ENCODE data around the gene BRSK2. TPM values are rescaled to one million over a fixed set of nuclear protein-coding genes. Genes with fewer than 3 reads are reported as not detected.

Gene BRSK2
- total RNA-seq, 3 donors from 2014 or later (not counting 1 experiment from before 2014, with no cell fraction given) = 0.11 to 0.14 TPM; not detected in 1

DNA sequence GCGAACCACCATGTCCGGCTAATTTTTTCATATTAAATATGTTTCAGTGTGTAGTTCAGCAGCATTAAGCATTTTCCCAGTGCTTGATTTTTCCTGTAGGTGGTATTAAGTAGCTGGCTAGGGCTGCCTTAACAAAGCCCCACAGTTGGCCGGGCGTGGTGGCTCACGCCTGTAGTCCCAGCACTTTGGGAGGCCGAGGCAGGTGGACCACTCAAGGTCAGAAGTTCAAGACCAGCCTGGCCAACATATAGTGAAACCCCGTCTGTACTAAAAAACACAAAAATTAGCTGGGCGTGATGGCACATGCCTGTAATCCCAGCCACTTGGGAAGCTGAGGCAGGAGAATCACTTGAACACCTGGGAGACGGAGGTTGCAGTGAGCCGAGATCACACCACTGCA is 46.8 kb upstream of the BRSK2 start:
- Histone ChIP-seq H3K27me3 (ENCODE audit: control insufficient read depth, insufficient read depth, low read length) (no peaks in the 10 kb centered on the region), H3K36me3 (ENCODE audit: control insufficient read depth, insufficient read depth, low read length) (no peaks in the 10 kb centered on the region), H3K4me1 (ENCODE audit: control insufficient read depth, insufficient read depth, low read length) (no peaks in the 10 kb centered on the region), H3K9me3 (ENCODE audit: control insufficient read depth, insufficient read depth, low read length) (peaks cover 3% of the 10 kb centered on the region), H3K27ac (ENCODE audit: low read length) (no peak overlapping the region), H3K4me3 (ENCODE audit: low read length) (no peak overlapping the region)
- no peak for TF ChIP-seq CTCF (IDR thresholded peaks at IDR 0.05)
- Mint-ChIP-seq H3K9me3 (peaks cover under 1 to 1% of the 10 kb centered on the region in 2 donors), H3K36me3 (no peaks in the 10 kb centered on the region), H3K27me3 (ENCODE audit: low read depth in 2 of 2) (no peaks in the 10 kb centered on the region), H3K27ac (no peak overlapping the region), H3K4me3 (no peak overlapping the region), H3K4me1 (peaks cover 0 to 12% of the 10 kb centered on the region in 2 donors)
- 90% methylated on average over 10 of the region's 10 CpGs for WGBS (ENCODE audit: insufficient coverage)
- DNase-seq (no peak), ATAC-seq (no peak)
- intact Hi-C loops (cut with micrococcal nuclease) = no loop called here

DNA sequence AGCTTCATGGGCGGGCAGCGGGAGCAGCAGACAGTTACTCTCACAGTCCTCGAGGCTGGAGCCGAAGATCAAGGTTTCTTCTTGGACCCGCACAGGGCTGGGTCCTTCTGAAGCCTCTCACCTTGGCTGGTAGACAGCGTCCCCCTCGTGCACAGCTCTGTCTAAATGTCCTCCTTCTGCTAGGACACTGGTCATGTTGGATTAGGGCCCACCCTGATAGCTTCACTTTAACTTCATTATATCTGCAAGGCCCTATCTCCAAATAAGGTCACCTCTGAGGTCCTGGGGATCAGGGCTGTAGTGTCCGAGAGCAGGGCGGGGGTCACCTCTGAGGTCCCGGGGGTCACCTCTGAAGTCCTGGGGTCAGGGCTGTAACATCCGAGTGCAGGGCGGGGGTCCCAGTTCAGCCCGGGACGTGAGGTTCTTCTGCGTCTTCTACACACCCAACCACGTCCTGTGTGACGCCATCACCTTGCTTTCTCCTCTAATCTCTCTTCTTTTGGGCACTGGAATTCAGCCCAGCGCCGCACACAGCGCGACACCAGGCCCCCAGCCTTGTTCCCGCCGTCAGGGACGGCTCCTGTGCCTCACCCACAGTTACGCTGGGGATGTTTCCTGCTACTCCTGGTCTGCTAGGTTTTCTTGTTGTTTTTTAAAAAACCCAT is 46.2 kb upstream of the BRSK2 start:
- Mint-ChIP-seq H3K9me3 (no peaks in the 10 kb centered on the region), H3K27ac (no peak overlapping the region), H3K36me3 (no peaks in the 10 kb centered on the region), H3K4me1 (peaks cover 0 to 6% of the 10 kb centered on the region in 2 donors), H3K4me3 (no peak overlapping the region), H3K27me3 (ENCODE audit: low read depth in 2 of 2) (no peaks in the 10 kb centered on the region)
- Histone ChIP-seq H3K9me3 (ENCODE audit: control insufficient read depth, insufficient read depth, low read length) (no peaks in the 10 kb centered on the region), H3K27me3 (ENCODE audit: control insufficient read depth, insufficient read depth, low read length) (no peaks in the 10 kb centered on the region), H3K36me3 (ENCODE audit: control insufficient read depth, insufficient read depth, low read length) (no peaks in the 10 kb centered on the region), H3K4me1 (ENCODE audit: control insufficient read depth, insufficient read depth, low read length) (no peaks in the 10 kb centered on the region), H3K27ac (ENCODE audit: low read length) (no peak overlapping the region), H3K4me3 (ENCODE audit: low read length) (no peak overlapping the region)
- no peak for ATAC-seq
- WGBS (ENCODE audit: insufficient coverage) = 68% methylated on average over 25 of the region's 25 CpGs
- TF ChIP-seq CTCF (IDR thresholded peaks at IDR 0.05) = no peak
- intact Hi-C loops (cut with micrococcal nuclease) = no loop called here
- DNase-seq = no peak

DNA sequence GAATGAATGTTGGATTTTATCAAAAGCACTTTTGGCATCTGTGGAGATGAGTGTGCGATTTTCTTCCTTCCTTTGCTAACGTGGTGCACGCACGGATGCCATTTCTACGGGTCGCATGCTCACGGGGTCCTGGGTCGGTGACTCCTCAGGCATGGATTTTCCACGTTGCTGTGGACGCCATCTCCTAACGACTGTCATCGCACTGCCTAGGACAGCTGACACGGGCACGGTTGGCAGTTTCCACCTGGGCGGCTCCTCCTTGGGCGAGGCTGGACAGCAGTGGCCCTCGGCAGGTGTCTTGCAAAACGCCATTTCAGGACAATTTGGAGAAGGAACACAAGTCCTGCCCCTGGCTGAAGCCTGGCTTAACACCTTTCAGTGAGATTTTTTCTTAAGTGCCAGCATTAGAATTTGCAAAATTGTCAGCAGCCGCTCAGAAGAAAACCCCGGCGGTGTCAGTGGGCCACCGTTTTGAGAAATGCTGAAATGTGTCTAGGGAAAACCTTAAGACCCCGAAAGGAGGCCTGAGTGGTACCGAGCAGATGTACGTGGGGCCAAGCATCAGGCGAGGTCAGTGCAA is 45.6 kb upstream of the BRSK2 start:
- no peak for TF ChIP-seq CTCF (IDR thresholded peaks at IDR 0.05)
- DNase-seq (no peak), ATAC-seq (no peak)
- H3K36me3 ChIP-seq (ENCODE audit: control insufficient read depth, insufficient read depth, low read length) = no peaks in the 10 kb centered on the region
- H3K4me1 ChIP-seq (ENCODE audit: control insufficient read depth, insufficient read depth, low read length) = no peaks in the 10 kb centered on the region
- WGBS (ENCODE audit: insufficient coverage) = 85% methylated on average over 26 of the region's 26 CpGs
- intact Hi-C loops (cut with micrococcal nuclease) = no loop called here
- Mint-ChIP-seq H3K27me3 (ENCODE audit: low read depth in 2 of 2) (no peaks in the 10 kb centered on the region), H3K36me3 (no peaks in the 10 kb centered on the region), H3K27ac (no peak overlapping the region), H3K4me3 (no peak overlapping the region), H3K9me3 (no peaks in the 10 kb centered on the region), H3K4me1 (peaks cover 0 to 5% of the 10 kb centered on the region in 2 donors)
- H3K27me3 ChIP-seq (ENCODE audit: control insufficient read depth, insufficient read depth, low read length) = no peaks in the 10 kb centered on the region
- H3K4me3 ChIP-seq (ENCODE audit: low read length) = no peak overlapping the region
- no peaks in the 10 kb centered on the region for H3K9me3 ChIP-seq (ENCODE audit: control insufficient read depth, insufficient read depth, low read length)
- H3K27ac ChIP-seq (ENCODE audit: low read length) = no peak overlapping the region

All from natural killer cell (primary cell).